ENCODE measurements around the gene MST1.

MST1 gene

DNA sequence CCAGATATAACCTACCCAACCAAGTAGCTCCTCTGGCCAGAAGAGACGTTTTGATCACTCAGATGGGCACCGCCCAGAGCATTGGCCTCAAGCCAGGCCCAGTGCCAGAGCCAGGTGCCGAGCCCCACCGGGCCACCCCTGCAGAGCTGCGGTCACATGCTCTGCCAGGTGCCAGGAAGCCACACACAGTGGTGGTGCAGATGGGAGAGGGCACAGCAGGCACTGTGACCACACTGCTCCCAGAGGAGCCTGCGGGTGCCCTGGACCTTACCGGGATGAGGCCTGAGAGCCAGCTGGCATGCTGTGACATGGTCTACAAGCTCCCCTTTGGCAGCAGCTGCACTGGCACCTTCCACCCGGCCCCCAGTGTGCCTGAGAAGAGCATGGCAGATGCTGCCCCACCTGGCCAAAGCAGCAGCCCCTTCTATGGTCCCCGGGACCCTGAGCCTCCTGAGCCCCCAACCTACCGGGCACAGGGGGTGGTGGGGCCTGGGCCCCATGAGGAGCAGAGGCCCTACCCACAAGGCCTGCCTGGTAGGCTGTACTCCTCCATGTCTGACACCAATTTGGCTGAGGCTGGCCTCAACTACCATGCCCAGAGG is 34.2 kb downstream of the MST1 start:
- no peak for DNase-seq

DNA sequence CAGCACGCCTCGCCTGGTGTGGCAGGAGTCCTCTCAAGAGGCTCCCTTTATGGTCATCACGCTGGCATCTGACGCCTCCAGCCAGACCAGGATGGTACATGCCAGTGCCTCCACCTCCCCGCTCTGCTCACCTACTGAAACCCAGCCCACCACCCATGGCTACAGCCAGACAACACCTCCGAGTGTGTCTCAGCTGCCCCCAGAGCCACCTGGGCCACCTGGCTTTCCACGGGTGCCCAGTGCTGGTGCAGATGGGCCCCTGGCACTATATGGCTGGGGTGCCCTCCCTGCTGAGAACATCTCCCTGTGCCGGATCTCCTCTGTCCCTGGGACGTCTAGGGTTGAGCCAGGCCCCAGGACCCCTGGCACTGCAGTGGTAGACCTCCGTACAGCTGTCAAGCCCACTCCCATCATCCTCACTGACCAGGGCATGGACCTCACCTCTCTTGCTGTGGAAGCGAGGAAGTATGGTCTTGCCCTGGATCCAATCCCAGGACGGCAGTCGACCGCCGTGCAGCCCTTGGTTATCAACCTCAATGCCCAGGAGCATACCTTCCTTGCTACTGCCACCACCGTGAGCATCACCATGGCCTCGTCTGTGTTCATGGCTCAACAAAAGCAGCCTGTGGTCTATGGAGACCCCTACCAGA is 35.0 kb downstream of the MST1 start:
- no peak for DNase-seq

DNA sequence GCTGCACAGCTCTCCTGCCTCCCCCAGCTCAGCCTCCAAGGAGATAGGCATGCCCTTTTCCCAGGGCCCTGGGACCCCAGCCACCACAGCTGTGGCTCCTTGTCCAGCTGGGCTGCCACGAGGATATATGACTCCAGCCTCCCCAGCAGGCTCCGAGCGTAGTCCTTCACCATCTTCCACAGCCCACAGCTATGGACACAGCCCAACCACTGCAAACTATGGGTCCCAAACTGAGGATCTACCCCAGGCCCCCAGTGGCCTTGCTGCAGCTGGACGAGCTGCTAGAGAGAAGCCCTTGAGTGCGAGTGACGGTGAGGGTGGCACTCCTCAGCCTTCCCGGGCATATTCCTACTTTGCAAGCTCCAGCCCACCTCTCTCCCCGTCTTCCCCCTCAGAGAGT is 35.7 kb downstream of the MST1 start:
- no peak for DNase-seq

DNA sequence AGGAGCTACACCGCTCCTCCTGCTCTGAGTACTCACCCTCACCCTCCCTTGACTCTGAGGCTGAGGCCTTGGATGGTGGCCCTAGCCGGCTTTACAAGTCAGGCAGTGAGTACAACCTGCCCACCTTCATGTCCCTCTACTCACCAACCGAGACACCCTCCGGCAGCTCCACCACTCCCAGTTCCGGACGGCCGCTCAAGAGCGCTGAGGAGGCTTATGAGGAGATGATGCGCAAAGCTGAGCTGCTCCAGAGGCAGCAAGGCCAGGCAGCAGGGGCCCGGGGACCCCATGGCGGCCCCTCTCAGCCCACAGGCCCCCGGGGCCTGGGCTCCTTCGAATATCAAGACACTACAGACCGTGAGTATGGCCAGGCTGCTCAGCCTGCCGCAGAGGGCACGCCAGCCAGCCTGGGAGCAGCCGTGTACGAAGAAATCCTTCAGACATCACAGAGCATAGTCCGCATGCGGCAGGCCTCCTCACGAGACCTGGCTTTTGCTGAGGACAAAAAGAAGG is 36.3 kb downstream of the MST1 start:
- DNase-seq = peak; percentile 14

DNA sequence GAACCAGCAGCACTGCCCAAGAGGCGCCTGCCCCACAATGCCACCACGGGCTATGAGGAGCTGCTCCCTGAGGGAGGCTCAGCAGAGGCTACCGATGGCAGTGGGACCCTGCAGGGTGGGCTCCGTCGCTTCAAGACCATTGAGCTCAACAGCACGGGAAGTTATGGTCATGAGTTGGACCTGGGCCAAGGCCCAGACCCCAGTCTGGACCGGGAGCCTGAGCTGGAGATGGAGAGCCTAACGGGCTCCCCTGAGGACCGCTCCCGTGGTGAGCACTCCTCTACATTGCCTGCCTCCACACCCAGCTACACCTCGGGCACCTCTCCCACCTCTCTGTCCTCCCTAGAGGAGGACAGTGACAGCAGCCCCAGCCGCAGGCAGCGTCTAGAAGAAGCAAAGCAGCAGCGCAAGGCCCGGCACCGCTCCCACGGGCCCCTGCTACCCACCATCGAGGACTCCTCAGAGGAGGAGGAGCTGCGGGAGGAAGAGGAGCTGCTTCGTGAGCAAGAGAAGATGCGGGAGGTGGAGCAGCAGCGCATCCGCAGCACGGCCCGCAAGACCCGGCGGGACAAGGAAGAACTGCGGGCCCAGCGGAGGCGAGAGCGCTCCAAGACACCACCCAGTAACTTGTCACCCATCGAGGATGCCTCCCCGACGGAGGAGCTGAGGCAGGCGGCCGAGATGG is 36.9 kb downstream of the MST1 start:
- no peak for DNase-seq

DNA sequence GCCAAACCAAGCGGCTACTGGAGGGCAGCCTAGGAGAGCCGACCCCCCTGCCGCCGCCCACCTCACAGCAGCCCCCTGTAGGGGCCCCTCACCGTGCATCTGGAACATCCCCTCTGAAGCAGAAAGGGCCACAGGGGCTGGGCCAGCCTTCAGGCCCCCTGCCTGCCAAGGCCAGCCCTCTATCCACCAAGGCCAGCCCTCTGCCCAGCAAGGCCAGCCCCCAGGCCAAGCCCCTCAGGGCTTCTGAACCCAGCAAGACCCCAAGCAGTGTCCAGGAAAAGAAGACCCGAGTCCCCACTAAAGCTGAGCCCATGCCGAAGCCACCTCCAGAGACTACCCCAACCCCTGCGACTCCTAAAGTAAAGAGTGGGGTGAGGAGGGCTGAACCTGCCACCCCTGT is 38.6 kb downstream of the MST1 start:
- no peak for DNase-seq

DNA sequence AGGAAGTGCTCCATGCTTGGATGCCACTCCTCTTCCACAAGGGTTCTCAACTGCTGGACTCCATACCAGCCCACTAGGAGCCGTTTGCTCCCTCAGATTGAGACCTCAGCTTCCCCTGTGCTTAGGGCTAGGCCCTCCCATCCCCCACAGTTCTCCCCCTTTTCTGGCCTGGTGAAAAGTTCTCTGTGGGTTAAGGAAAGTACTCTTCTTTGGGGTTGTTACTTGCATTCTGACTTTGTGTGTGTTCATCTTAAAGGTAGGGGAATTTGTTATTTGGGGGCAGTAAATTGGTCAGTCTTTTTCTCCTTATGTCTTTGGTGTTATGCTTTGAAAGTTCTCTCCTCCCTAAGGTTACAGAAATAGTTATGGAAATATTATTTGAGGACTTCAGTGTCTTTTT is 39.1 kb downstream of the MST1 start:
- no peak for DNase-seq

DNA sequence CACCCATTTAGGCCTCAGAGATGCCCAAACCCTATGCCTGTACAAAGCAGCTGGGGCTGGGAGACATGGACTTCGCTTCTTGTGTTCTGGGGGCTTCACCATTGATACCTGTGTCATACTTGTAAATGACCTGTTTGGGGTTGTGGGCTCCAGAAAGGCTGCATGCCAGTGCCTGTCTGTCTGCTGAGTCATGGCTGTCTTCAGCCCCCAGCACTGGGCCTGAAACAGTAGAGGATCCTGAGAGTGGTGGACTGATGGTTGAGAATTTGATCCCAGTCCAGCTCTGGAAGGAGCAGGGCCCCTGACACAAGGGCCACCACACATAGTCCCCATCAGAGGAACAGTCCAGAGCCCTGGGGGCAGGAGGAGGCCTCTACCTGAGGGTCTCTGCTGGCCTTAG is 39.7 kb downstream of the MST1 start:
- DNase-seq = no peak

DNA sequence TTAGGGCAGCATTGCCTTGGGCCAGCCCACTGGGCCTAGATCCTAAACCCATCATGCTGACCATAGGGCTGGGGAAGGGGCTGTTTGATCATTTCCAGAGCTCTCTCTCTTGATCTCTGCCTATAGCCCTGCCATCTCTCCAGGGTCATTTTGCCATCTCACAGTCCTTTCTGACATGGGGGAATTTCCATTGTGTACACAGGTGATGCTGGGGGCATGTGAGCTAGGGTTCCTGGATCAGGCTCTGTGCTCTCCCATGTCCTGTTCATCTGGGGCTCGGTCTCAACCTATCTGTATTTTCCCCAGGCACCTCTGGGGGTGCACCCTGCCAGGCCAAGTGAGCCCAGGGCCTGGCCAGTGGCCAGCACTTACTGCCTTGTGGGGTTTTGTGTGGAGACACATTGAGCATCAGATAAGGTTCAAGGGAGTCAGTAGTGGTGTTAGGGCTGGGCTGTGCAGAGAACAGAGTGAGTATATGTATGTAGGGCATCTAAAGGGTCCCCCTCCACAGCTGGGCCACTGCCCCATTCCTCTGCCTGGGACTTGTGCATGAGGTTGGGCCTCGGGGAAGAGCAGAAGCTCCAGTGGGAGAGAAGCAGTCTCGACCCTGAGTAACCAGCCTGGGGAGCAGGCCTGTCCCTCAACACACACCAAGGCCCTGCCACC is 40.8 kb downstream of the MST1 start:
- DNase-seq = no peak

DNA sequence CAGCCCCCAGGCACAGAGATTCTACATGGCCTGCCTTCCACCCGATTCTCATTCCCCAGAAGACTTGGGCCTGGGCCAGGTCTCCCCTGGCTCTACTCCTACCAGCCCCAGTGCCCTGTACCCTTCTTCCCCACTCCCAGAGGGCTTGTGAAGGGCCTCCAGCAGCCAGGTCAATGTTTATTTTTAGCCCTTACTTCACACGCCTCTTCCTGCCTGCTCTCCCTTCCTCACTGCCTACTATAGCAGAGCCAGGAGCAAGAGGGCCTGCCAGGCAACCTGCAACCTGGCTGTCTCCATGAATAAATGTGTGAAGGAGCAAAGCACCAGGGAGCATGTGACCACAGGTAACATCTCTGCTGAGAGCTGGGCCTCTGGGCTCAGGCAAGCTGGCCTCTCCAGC is 41.5 kb downstream of the MST1 start:
- DNase-seq = no peak

DNA sequence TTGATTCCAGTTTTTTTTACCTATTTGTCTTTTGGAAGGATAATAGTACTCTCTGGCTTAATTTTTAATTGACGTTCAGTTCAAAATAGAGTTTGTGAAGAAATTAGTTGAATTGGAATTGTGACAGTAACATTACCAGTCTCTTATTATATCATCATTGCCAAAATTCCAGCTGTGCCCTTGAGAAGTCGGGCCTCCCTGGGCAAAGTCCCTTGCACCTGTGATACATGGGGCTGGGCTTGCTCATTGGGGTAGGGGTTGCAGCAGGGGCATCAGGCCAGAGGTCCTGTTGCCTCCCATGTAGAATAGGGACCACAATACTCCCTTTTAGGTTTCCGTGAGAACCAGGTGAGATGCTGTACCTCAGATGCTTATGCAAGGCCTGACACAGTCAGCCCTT is 43.0 kb downstream of the MST1 start:
- DNase-seq = no peak

DNA sequence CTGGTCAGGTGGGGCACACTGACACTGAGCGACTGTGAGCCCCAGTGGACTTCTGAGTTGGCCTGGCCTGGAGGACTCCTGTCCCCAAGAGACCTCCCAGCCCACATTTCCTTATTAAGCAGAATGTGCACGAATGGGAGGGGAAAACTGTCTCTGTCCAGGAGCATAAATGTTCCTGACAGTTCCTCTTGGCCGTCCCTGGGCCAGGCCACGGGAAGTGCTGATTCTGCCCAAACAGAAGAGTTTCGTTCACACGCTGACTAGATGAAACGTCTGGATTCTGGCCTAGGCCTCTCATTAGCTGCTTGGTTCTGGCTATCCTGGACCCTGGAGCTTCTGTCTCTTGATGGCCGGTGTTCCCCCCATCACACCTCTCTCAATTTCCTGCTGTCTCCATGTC is 44.6 kb downstream of the MST1 start:
- DNase-seq = no peak

DNA sequence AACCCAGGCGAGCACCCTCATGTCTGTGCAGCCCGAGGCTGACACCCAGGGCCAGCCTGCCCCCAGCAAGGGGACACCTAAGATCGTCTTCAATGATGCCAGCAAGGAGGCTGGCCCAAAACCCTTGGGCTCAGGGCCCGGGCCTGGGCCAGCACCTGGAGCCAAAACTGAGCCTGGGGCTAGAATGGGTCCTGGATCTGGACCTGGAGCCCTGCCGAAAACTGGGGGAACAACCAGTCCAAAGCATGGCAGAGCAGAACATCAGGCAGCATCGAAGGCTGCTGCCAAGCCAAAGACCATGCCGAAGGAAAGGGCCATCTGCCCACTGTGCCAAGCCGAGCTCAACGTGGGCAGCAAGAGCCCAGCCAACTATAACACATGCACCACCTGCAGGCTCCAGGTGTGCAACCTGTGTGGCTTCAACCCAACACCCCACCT is 46.5 kb downstream of the MST1 start:
- no peak for DNase-seq

DNA sequence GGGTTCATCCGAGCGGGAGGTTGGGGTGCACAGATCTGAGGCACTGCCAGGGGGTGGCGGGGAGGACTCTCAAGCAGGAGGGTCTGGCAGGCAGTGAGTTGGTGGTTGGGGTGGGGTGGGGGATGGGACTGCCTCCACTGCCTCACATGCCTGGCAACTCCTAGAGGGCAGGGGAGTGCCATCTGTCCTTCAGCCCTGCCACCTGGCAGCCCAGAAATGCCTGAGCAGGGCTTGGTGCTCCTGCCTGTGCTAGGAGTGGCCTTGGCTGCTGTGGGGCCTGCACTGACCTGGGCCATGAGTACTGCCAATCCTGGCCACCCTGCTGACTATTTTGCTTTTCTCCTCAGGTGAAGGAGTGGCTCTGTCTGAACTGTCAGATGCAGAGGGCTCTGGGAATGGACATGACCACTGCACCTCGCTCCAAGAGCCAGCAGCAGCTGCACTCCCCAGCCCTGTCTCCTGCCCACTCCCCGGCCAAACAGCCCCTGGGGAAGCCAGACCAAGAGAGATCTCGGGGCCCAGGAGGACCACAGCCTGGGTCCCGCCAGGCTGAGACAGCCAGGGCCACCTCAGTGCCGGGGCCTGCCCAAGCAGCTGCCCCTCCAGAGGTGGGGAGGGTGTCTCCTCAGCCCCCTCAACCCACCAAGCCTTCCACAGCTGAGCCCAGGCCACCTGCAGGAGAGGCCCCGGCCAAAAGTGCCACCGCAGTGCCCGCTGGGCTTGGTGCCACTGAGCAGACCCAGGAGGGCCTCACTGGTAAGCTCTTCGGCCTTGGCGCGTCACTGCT is 47.2 kb downstream of the MST1 start:
- no peak for DNase-seq

DNA sequence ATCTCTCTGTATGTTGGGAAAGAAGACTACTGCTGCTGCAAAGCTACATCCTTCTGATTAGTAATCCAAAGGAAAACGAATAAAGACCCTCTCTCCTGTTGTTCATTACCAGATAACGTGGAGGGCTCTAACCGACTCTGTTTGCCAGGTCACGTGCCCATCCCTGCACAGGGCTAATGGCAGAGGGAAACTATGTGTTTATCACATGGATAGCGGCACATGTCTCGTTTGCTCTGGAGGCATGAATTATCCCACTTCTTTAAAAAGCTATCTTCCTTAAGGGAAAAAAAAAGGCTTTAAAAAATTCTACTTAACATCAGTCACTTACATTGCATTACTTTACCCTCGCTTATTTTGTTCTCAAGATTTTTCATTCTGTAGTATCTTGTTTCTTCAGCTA is 48.0 kb downstream of the MST1 start:
- no peak for DNase-seq

DNA sequence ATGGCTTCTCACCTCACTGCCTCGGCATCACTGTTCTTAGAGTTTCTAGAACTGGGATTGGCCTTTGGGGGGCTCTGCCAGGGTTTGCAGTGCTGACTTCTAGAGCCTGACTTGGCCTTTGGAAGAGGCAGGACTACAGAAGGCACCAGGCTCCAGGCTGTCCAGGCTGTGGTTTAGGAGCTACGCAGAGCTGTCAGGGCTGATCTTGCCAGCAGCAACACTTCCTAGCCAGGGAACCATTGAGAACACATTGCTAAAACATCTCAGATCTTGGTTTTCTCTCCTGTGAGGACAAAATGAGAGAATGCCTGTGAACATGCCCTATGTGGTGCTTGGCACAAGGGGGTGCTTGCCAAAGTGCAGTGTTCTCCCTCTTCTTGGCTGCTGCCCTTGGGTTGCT is 49.7 kb downstream of the MST1 start:
- DNase-seq = no peak

DNA sequence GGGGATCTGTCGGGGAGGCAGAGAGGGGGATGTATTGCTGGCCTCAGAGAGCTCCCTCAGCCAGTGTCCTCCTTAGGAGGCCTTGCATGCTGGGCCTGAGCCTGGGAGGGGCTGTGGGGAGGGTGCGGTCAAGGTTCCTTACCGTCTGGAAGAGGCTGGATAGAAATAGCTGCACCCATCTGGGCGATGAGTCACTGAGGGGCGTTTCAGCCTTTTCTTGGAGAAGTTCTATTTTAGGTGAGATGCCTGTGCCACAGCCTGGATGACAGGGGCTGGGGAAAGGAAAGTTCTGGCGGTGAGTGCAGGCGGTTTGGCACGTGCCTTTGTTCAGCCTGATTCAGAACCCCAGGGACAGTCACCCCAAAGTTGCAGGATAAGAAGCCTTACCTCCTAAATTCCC is 50.8 kb downstream of the MST1 start:
- DNase-seq = no peak

DNA sequence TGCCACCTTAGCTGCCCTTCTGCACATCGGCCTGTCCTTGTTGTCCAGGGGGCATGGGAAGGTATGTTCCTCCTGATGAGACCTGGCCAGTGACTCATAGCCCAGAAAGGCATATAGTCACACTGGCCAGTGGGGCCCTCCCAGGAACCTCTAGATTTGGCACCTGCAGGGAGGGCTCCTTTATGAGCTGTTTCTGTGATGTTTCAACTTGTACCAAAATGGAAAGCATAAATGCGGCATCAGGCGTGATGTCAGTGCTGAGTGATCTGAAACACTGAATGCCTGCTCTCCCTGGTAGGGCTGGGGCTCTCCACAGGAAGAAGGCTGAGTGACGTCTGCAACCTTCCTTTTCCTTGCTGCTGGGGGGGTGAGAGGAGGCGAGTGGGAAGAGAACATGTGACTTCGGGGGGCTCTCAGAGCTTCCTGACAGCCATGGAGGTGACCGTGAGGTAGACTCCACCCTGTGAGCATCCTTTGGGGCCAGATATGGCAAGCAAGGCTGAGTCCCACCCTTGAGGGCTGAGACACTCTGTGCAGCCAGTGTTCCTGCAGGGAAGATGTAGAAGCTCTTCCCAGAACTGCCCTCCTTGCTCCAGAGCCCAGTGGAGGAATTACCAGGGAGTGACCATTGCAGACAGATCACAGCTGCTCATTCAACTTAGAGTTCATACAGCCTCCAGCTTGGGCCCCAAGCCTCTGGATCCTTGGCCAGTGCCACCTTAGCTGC is 52.2 kb downstream of the MST1 start:
- DNase-seq = no peak

DNA sequence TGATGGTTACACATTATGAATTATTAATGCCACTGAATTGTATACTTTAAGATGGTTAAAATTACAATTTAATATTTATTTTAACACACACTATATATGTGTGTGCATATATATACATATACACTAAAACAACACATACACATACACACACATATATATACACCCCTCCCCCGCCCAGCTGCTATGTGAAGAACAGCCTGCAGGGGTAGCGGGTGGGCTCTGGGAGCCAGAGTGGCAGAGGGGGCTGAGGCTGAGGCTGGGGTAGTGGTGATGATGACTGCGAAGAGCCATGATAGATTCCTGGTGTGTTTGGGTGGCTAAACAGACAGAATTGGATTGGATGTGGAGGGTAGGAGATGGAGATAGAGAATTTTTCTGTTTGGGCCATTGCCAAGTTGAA is 54.5 kb downstream of the MST1 start:
- DNase-seq = no peak

Measured in kidney glomerular epithelial cell (primary cell).